Osteocyte (in vitro differentiated cells): Measurements from ENCODE around the gene GNAI2. TPM values are rescaled to one million over a fixed set of nuclear protein-coding genes. Genes with fewer than 3 reads are reported as not detected.
"Not testable (repeated sequence)": the region's sequence is repeated elsewhere in the genome, so short reads cannot be mapped to it uniquely, and the experiment has no call there.

Experiments used
- DNase-seq: peaks from one replicate; pipeline ENCODE4 v3.0.0; 2021; ENCODE audit warnings: mixed read lengths; ENCODE audit not compliant: unreplicated experiment; ENCODE audit errors: extremely low spot score
- H3K27ac Mint-ChIP-seq: one replicate; pipeline ENCODE4 v1.8.0; 2021; ENCODE audit warnings: mild to moderate bottlenecking, mixed read lengths; ENCODE audit not compliant: unreplicated experiment
- H3K27me3 Mint-ChIP-seq: one replicate; pipeline ENCODE4 v1.8.0; 2021; ENCODE audit warnings: mixed read lengths; ENCODE audit not compliant: unreplicated experiment
- H3K36me3 Mint-ChIP-seq: one replicate; pipeline ENCODE4 v1.8.0; 2021; ENCODE audit warnings: mixed read lengths; ENCODE audit not compliant: unreplicated experiment
- H3K4me1 Mint-ChIP-seq: one replicate; pipeline ENCODE4 v1.8.0; 2021; ENCODE audit warnings: mixed read lengths; ENCODE audit not compliant: unreplicated experiment
- H3K4me3 Mint-ChIP-seq: one replicate; pipeline ENCODE4 v1.8.0; 2021; ENCODE audit warnings: mild to moderate bottlenecking, moderate library complexity, mixed read lengths; ENCODE audit not compliant: unreplicated experiment
- H3K9me3 Mint-ChIP-seq: one replicate; pipeline ENCODE4 v1.8.0; 2021; ENCODE audit warnings: mixed read lengths; ENCODE audit not compliant: unreplicated experiment
- CTCF ChIP-seq: fragments of 200-600 bp; sonication (generic); IDR thresholded peaks from 2 replicates; pipeline ENCODE4 v1.5.0; 2021; ENCODE audit warnings: antibody characterized with exemption, mild to moderate bottlenecking, moderate library complexity
- total RNA-seq: library from RNA; stranded (reverse); gene quantifications from 2 replicates; pipeline ENCODE4 v1.2.1, GENCODE V29; 2021

The GNAI2 gene
- total RNA-seq, 1 donor from 2014 or later: 340 TPM

- H3K27me3 Mint-ChIP-seq: peaks cover 8% of the 10 kb centered on the region
Measured at GRCh38 chr3:50210510-50211367, 25.3 kb upstream of the GNAI2 start.

GRCh38 chr3:50211368-50211717, 24.7 kb upstream of the GNAI2 start:
- H3K36me3 Mint-ChIP-seq, H3K4me3 Mint-ChIP-seq, H3K9me3 Mint-ChIP-seq, DNase-seq, H3K27me3 Mint-ChIP-seq, H3K27ac Mint-ChIP-seq: not testable (repeated sequence)
- peaks cover 21% of the 10 kb centered on the region for H3K4me1 Mint-ChIP-seq

More at GRCh38 chr3:50210510-50211367, 25.3 kb upstream of the GNAI2 start:
- no peak overlapping the region for H3K4me3 Mint-ChIP-seq
- no peak overlapping the region for H3K27ac Mint-ChIP-seq
- DNase-seq: no peak
- no peak for TF ChIP-seq CTCF
- peaks cover 22% of the 10 kb centered on the region for H3K4me1 Mint-ChIP-seq
- H3K36me3 Mint-ChIP-seq: no peaks in the 10 kb centered on the region
- no peaks in the 10 kb centered on the region for H3K9me3 Mint-ChIP-seq

- no peak overlapping the region for H3K27ac Mint-ChIP-seq
- H3K36me3 Mint-ChIP-seq: no peaks in the 10 kb centered on the region
- no peak for TF ChIP-seq CTCF
- H3K4me1 Mint-ChIP-seq: peaks cover 16% of the 10 kb centered on the region
- no peak overlapping the region for H3K4me3 Mint-ChIP-seq
- no peaks in the 10 kb centered on the region for H3K9me3 Mint-ChIP-seq
- DNase-seq: no peak
- H3K27me3 Mint-ChIP-seq: peaks cover under 1% of the 10 kb centered on the region
Measured at GRCh38 chr3:50211930-50212329, 24.1 kb upstream of the GNAI2 start.

GRCh38 chr3:50212502-50212901, 23.5 kb upstream of the GNAI2 start:
- DNase-seq: no peak
- no peak for TF ChIP-seq CTCF
- Mint-ChIP-seq H3K4me3 (no peak overlapping the region), H3K27ac (no peak overlapping the region), H3K9me3 (no peaks in the 10 kb centered on the region), H3K27me3 (no peaks in the 10 kb centered on the region), H3K36me3 (no peaks in the 10 kb centered on the region), H3K4me1 (peaks cover 16% of the 10 kb centered on the region)

- no peaks in the 10 kb centered on the region for H3K27me3 Mint-ChIP-seq
- no peaks in the 10 kb centered on the region for H3K36me3 Mint-ChIP-seq
- DNase-seq: no peak
- H3K4me1 Mint-ChIP-seq: peaks cover 16% of the 10 kb centered on the region
- H3K9me3 Mint-ChIP-seq: no peaks in the 10 kb centered on the region
- H3K4me3 Mint-ChIP-seq: no peak overlapping the region
- TF ChIP-seq CTCF: no peak
- no peak overlapping the region for H3K27ac Mint-ChIP-seq
Measured at GRCh38 chr3:50212971-50213370, 23.0 kb upstream of the GNAI2 start.
